ENCODE results near the gene CORO7. TPM values are rescaled to one million over a fixed set of nuclear protein-coding genes. Genes with fewer than 3 reads are reported as not detected.

The CORO7 gene
- total RNA-seq, 1 experiment from 2014 or later = 51.0 TPM

DNA sequence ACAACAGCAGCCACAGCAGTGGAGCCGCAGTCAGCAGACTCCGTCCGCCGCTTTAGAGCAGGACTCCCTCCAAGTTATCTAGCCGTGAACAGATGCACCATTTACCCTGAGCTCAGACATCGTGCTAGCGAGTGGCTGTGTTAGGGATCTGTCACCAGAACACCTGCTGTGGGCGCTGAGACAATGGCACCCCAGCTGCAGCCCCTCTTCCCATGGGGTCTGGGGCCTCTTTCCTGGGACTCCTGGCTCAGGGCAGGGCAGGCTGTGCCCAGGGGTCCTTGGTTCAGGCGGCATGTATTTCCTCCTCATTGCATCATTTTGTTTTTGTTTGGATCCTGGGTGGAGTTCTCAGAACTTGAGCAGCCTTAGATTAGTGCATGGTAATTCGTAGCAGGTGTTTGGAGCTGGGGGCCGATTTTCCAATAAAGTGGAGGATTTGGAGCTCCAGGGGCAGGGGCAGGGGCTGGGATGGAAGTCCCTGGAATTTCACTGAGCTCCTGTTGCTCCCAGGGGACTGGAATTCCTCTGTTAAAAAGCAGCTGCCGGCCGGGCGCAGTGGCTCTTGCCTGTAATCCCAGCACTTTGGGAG is 34.6 kb upstream of the CORO7 start:
- intact Hi-C loops (cut with micrococcal nuclease; ENCODE audit: unreplicated experiment) = no loop called here
- TF ChIP-seq, protein P1, sequence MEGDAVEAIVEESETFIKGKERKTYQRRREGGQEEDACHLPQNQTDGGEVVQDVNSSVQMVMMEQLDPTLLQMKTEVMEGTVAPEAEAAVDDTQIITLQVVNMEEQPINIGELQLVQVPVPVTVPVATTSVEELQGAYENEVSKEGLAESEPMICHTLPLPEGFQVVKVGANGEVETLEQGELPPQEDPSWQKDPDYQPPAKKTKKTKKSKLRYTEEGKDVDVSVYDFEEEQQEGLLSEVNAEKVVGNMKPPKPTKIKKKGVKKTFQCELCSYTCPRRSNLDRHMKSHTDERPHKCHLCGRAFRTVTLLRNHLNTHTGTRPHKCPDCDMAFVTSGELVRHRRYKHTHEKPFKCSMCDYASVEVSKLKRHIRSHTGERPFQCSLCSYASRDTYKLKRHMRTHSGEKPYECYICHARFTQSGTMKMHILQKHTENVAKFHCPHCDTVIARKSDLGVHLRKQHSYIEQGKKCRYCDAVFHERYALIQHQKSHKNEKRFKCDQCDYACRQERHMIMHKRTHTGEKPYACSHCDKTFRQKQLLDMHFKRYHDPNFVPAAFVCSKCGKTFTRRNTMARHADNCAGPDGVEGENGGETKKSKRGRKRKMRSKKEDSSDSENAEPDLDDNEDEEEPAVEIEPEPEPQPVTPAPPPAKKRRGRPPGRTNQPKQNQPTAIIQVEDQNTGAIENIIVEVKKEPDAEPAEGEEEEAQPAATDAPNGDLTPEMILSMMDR (IDR thresholded peaks at IDR 0.05; ENCODE audit: unreplicated experiment) = no peak
- DNase-seq = no peak
- H3K4me3 Mint-ChIP-seq (ENCODE audit: low read depth, unreplicated experiment) = no peak overlapping the region
- H3K4me1 Mint-ChIP-seq (ENCODE audit: low read depth, unreplicated experiment) = no peaks in the 10 kb centered on the region
- no peaks in the 10 kb centered on the region for H3K27me3 Mint-ChIP-seq (ENCODE audit: unreplicated experiment)
- peaks cover 81% of the 10 kb centered on the region for H3K36me3 Mint-ChIP-seq (ENCODE audit: insufficient read depth, unreplicated experiment)
- CTCF ChIA-PET = no interaction called here
- H3K27ac Mint-ChIP-seq (ENCODE audit: unreplicated experiment) = no peak overlapping the region
- H3K9me3 Mint-ChIP-seq (ENCODE audit: low read depth, unreplicated experiment) = no peaks in the 10 kb centered on the region
- no TSS peak for BruUV-seq (replicated peaks)

DNA sequence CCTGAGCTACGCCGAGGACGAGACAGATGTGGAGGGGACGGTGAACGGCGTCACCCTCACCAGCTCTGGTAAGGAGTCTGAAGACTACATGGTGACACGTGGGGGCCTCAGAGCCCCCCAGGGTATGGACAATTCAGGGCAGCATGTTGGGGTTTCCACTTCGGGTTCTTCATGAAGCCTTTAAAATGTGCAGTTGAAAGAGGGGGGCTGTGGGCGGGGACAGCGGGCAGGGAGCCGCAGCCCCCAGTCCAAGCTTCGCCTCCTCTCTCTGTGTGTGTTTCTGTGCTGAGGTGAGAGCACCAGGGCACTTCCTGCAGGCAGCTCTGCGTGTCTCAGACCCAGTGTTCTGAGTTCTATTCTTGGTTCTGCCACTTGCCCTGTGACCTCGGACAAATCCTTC is 34.0 kb upstream of the CORO7 start:
- H3K4me1 Mint-ChIP-seq (ENCODE audit: low read depth, unreplicated experiment) = no peaks in the 10 kb centered on the region
- intact Hi-C loops (cut with micrococcal nuclease; ENCODE audit: unreplicated experiment) = no loop called here
- H3K9me3 Mint-ChIP-seq (ENCODE audit: low read depth, unreplicated experiment) = no peaks in the 10 kb centered on the region
- TF ChIP-seq, protein P1 (IDR thresholded peaks at IDR 0.05; ENCODE audit: unreplicated experiment) = no peak
- no peak for DNase-seq
- BruUV-seq (replicated peaks) = no TSS peak
- H3K27ac Mint-ChIP-seq (ENCODE audit: unreplicated experiment) = no peak overlapping the region
- no peak overlapping the region for H3K4me3 Mint-ChIP-seq (ENCODE audit: low read depth, unreplicated experiment)
- peaks cover 81% of the 10 kb centered on the region for H3K36me3 Mint-ChIP-seq (ENCODE audit: insufficient read depth, unreplicated experiment)
- CTCF ChIA-PET = no interaction called here
- H3K27me3 Mint-ChIP-seq (ENCODE audit: unreplicated experiment) = no peaks in the 10 kb centered on the region

DNA sequence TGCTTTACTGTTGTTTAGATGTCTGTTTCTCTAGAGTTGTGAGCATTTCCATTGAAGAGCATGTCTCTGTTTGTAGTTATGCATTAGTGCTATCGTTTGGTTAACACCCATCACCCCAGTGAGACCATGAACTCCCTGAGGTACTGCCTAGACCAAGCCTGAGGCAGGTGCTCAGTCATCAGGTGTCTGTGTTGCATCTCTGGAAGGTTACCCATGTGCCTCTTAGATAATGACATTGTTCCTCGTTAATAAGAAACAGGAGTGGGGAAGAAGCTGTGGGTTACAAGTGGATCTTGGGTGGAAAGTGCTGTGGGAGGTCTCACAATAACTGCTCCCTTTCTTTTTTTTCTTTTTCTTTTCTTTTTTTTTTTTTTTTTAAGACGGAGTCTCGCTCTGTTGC is 27.6 kb upstream of the CORO7 start:
- no peak overlapping the region for H3K27ac Mint-ChIP-seq (ENCODE audit: unreplicated experiment)

DNA sequence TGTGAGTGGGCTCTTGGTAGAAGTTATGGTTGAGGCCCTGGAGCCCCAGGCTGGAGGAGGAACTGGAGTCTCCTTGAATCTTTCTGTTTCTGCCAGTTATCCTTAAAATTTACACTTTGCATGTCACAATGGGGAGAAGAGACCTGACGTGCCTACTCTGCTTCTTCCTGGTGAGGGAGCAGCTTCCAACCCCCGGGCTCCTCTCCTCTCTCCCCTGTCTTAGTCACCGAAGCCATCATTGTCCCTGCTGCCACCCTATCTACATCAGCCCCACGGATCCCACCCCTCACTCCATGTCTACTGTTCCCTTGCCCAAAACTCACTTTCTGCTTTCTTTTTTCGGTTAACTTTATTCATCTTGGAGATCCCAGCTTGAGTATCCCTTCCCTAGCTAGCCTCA is 26.9 kb upstream of the CORO7 start:
- intact Hi-C loops (cut with micrococcal nuclease; ENCODE audit: unreplicated experiment) = no loop called here
- no peaks in the 10 kb centered on the region for H3K27me3 Mint-ChIP-seq (ENCODE audit: unreplicated experiment)
- no peaks in the 10 kb centered on the region for H3K4me1 Mint-ChIP-seq (ENCODE audit: low read depth, unreplicated experiment)
- H3K4me3 Mint-ChIP-seq (ENCODE audit: low read depth, unreplicated experiment) = no peak overlapping the region
- no peak overlapping the region for H3K27ac Mint-ChIP-seq (ENCODE audit: unreplicated experiment)
- TF ChIP-seq, protein P1 (IDR thresholded peaks at IDR 0.05; ENCODE audit: unreplicated experiment) = no peak
- H3K36me3 Mint-ChIP-seq (ENCODE audit: insufficient read depth, unreplicated experiment) = peaks cover 81% of the 10 kb centered on the region
- no peak for DNase-seq
- BruUV-seq (replicated peaks) = no TSS peak
- CTCF ChIA-PET = no interaction called here
- H3K9me3 Mint-ChIP-seq (ENCODE audit: low read depth, unreplicated experiment) = no peaks in the 10 kb centered on the region

More for the DNA sequence above, 27.6 kb upstream of the CORO7 start:
- CTCF ChIA-PET = no interaction called here
- BruUV-seq (replicated peaks) = no TSS peak
- H3K9me3 Mint-ChIP-seq (ENCODE audit: low read depth, unreplicated experiment) = no peaks in the 10 kb centered on the region
- H3K4me3 Mint-ChIP-seq (ENCODE audit: low read depth, unreplicated experiment) = no peak overlapping the region
- no peak for DNase-seq
- no peaks in the 10 kb centered on the region for H3K27me3 Mint-ChIP-seq (ENCODE audit: unreplicated experiment)
- intact Hi-C loops (cut with micrococcal nuclease; ENCODE audit: unreplicated experiment) = no loop called here
- peaks cover 83% of the 10 kb centered on the region for H3K36me3 Mint-ChIP-seq (ENCODE audit: insufficient read depth, unreplicated experiment)
- TF ChIP-seq, protein P1 (IDR thresholded peaks at IDR 0.05; ENCODE audit: unreplicated experiment) = no peak
- H3K4me1 Mint-ChIP-seq (ENCODE audit: low read depth, unreplicated experiment) = no peaks in the 10 kb centered on the region

All from Calu3 (cell line).